Smooth muscle cell of the brain vasculature (primary cell): ENCODE measurements around the gene ZNF774.
"Not testable (repeated sequence)": the region's sequence is repeated elsewhere in the genome, so short reads cannot be mapped to it uniquely, and the experiment has no call there.

Experiments
- DNase-seq: peaks from one replicate; pipeline ENCODE4 v3.0.0-alpha.2; 2012; ENCODE audit warnings: low read depth, low spot score

ZNF774 gene

DNA sequence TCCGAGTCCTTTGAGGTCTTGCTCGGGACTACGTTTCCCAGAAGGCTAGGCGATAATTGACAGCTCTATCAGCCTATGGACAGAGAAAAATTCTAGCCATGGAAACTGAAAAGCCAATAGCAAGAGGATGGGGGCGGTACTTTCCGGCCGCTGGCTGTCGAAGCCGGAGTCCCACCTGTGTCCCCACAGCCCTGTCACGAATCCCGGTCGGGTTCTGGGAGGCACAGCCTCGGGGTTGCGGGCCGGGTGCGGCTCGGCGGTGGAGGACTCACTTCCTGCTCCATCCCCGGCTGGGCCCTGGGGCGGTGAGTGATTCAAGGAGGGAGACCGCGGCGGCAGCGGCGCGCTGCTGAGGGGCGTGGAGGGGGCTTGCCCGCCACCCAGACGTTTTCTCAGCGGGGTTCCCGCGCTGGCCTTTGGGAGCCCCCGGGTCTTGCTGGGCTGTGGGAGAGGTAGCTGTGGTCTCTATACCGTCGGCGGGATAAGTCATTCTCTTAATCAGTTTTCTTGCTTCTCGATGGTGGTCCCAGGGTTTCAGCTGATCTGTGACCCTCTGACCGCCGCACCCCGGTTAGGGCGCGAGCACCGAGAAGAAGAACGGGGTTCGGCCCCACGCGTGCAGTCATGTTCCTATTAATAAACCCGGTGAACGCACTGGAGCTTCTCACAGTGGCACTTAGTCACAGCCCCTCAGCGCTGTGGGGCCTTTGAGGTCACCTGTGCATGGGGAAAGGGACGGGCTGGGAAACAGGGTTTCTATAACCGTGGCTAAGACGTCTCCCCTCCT, at the start of gene ZNF774:
Gene ZNF774, plus strand, starts transcription at position 178 of the 787 bp plus-strand sequence. CDS start 2,377 bp downstream, outside the sequence.
- DNase-seq = peak; percentile 80

DNA sequence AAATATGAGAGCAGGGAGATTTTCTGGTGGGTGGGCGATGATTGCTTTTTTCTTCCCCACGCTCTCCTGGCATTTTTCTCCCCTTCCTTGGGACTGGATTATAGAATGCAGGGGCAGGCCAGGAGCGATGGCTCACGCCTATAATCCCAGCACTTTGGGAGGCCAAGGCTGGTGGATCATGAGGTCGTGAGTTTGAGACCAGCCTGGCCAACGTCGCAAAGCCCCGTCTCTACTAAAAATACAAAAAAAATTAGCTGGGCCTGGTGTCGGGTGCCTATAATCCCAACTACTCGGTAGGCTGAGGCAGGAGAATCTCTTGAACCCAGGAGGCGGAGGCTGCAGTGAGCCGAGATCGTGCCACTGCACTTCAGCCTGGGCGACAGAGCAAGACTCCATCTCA, 46.7 kb upstream of the ZNF774 start:
- not testable (repeated sequence) for DNase-seq

DNA sequence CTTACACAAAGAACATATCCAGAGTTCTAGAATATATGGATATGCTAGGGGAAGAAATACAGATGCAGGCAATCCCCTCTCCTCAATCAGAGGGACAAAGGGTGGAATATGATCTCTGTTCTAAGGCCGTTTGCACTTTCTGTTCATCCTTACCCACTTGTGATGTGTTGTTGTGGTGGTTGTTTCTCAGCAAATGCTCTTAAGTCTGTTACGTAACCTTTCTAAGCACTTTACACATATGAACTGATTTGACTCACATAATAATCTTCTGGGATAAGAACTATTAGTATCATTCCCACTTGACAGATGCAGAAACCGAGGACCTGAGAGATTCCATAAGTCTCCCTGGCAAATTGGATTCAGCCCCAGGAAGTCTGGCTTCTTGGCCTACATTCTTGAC, 46.2 kb upstream of the ZNF774 start:
- DNase-seq = no peak

DNA sequence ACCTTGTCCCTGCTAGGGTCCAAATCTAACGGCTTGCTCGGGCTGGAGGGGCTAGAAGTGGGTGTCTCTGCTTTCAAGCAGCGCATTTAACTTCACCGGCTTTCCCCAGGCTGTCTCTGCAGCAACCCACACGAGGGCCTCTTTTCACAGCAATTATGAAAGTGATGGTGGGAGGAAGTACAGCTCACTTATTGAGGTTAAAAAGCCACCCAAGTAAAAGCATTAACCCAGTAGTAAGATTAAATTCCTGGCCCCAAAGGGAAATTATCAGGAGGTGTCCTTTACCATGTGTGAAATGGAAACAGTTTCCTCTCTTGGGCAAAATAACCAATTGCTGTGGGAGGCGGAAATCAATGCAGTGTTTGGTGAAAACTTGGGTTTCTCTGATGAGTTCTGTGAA, 45.5 kb upstream of the ZNF774 start:
- no peak for DNase-seq

DNA sequence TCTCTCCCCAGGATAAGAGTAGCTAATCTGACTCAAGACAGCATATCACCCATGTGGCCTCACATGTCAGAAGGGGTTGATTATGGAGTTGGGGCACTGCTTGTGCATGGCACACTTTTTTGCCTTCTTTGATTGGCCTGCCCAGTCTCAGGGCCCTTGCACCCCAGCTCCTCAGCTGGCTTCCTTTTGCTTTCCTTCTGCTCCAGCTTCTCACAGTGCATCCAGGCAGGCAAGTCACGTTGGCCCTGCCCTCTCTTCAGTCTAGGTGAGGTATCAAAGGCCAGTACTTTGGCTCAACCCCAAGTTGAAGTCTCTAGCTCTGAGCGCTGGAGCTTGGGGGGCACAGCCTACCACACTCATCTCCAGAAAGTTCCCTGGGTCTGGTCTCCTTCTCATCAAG, 44.4 kb upstream of the ZNF774 start:
- no peak for DNase-seq

DNA sequence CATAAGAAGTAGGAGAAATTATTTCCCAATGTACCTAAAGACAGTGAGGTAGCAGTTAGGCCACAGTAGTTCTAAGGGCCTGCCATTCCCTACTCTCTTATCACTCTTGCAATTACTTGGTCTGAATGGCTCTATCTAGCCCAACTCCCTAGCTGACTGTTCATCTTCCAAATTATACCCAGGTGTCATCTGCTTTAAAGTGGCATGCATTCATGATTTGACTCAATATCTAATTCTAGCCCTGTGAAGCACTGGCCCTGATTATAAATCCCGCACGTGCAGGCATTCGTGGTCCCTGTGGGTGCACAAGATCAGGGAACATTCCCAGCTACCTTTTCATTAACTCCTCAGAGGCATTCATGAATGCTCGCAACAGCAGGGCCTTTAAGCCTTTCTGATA, 43.1 kb upstream of the ZNF774 start:
- no peak for DNase-seq

DNA sequence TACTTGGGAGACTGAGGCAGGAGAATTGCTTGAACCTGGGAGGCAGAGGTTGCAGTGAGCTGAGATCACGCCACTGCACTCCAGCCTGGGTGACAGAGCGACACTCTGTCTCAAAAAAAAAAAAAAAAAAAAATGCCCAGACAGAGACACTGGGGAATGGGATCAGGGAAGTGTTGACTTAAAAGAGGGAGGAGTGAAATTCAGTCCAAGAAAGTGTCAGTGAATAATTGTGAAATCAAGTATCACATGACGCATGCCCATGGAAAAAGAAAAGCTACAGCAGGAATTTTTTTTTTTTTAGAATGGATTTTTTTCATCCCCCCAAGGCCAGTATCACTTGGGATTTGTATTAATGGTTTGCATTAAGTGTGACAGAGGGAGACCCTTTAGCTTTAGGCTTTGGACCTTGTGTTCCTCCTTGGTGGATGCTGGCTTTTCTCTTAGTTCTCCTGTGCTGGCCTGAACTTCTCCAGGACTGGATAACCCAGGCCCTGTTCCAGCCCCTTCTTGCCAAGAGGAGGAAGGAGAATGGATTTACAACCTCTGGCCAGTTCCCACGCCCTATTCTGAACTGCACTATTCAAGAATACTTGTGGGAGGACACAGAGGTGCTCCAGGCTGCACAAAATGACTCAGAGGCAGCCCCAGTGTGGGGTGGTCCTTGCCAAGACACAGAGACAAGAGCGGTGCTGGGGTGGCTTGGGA, 36.7 kb upstream of the ZNF774 start:
- DNase-seq = no peak

DNA sequence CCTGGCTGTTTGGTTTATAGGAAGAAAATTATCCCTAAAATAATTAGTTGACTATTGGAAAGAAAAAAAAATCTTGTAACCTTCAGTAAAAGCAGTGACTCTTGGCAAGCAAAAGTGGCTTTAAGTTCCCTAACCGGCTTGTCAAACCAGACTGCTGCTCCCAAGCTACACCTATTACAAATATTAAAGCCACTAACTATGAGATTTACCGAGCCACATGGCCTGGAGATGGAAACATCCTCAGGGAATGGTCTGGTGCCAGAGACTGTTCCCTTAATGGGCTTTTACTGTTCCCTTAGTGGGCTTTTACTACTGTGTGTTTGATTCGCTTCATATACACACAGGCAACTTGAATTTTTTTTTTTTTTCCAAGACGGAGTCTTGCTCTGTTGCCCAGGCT, 35.9 kb upstream of the ZNF774 start:
- no peak for DNase-seq

DNA sequence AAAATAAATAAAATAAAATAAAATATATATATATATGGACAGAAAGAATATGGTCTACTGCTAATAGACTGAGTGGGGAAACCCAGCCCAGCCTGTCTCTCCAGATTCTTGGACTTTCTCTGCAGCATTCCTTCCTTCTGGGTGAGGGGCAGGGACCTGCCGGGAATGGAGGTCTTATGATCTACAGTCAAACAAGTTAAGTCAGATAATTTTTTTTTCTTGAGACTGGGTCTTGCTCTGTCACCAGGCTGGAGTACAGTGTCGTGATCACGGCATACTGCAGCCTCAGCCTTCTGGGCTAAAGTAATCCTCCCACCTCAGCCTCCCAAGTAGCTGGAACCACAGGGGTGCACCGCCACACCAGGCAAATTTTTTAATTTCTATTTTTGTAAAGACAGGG, 33.5 kb upstream of the ZNF774 start:
- DNase-seq = no peak

DNA sequence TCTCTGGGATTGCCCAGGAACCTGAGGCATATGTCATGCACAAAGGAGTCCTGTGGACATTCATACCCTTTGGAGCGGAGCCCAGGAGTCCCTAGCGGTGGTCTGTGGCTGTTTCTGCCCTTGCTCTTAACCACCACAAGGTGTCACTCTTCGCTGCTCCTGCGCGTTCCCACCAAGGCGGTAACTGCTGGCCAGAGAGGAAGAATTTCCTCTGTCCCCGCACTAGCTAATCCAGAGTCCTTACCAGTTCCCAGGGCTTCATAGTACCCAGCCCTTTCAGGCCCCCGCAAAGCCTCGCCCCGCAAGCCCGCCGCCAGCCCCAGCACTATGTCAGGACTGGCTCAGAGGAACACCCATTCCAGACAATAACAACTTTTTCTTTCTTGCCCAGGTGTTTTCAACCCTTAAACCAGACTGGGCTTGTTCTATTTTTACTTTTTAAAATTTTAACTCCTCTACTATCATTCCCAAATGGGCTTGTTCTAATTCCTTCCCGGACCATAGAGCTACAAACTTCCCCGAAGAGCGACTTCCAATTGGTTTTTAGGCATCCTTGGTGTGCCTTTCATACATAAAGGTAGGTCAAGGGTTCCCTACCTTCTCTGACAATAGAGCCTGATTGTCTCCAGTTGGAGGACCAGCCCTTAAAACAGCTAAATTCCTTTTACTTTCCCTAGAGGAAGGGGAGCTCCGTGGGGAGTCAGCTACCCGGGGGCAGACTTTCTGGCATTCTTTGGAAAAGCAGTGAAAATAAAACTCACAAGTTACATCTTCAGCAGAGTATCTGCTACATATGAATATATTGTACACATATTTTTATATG, 31.8 kb upstream of the ZNF774 start:
- DNase-seq = peak; percentile 81

DNA sequence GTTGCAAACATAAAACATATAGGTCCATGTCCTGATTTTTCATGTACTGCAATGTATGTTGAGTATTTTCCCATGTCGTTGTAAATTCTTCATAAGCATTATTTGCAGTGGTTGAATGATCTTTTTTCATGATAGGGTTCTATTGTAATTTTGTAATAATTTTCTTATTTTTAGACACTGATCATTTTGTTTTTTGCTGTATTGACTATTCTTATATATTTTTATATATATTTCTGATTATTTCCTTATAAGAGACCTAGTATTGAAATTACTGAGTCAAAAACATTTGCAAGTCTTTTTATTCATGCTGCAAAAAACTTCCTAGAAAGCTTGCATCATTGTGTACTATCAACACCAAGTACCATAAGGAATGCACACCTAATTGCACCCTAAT, 31.2 kb upstream of the ZNF774 start:
- no peak for DNase-seq

DNA sequence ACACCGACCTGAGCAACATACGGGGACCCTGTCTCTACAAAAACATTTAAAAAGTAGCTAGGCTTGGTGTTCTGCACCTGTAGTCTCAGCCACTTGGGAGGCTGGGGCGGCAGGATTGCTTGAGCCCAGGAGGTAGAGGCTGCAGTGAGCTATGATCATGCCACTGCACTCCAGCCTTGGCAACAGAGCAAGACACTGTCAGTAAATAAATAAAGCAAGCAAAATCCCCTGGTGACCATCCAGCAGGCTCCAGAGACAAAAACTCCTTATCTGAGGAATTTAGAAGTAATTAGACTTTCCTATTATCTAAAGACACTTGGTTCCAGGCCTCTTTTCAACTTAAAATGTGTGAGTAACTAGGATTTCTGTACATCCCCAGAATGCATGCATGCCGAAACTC, 29.5 kb upstream of the ZNF774 start:
- no peak for DNase-seq

DNA sequence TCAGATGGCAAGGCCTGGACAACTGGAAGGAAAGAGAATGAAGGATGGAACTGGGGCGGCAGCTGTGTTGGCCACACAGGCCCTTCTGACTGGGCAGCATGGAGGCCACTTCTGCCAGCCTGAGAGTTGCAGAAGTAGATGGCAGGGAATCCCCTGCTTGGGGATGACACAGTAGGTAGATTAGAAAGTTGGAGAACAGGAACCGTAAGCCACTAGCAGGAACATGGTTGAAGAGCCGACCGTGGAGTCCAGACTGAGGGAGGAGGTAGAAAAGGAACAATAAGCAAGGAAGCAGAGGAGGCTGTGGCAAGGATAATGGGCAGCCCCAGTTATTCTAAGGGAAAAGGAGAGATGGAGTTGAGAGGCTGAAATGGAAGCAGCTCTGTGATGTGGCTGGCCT, 26.4 kb upstream of the ZNF774 start:
- DNase-seq = no peak

DNA sequence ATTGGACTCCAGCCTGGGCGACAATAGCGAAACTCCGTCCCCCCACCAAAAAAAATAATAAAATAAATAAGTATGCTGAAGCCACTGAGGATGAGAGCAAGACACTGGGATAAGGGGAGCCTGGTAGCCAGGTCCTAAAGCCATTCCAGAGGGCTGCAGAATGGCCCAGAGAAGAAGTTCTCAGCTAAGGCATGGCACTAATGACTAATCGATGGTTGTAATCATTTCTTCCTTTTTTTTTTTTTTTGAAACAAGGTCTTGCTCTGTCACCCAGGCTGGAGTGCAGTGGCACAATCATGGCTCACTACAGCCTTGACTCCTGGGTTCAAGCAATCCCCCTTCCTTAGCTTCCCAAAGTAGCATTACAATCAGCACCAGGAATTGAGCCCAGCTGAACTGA, 25.6 kb upstream of the ZNF774 start:
- DNase-seq = no peak

DNA sequence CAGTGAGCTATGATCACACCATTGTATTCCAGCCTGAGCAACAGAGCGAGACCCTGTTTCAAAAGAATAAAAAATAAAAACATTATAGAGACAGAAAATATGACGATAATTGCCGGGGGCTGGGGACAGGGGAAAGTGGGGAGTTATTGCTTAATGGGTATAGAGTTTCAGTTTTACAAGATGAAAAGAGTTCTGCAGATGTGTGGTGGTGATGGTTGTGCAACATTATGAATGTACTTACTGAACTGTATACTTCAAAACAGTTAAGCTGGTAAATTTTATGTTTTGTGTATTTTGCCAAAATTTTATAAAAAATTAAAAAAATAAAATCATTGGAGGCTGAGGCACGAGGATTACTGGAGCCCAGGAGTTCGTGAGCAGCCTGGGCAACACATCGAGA, 24.8 kb upstream of the ZNF774 start:
- no peak for DNase-seq

DNA sequence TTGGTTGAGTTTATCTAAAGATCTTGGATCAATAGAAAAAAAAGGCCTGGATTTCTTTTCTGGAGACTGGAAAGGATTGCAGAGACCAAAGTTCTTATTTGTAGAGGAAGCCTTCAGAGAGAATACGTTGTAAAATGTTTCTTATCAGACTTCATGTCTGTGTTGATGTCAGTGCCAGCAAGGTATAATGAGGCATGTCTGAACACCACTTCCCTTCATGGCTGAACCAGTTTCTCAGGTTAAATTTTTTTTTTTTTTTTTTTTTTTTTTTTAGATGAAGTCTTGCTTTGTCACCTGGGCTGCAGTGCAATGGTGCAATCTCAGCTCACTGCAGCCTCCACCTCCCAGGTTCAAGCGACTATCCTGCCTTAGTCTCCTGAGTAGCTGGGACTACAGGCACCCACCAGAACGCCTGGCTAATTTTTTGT, 17.8 kb upstream of the ZNF774 start:
- DNase-seq = no peak

DNA sequence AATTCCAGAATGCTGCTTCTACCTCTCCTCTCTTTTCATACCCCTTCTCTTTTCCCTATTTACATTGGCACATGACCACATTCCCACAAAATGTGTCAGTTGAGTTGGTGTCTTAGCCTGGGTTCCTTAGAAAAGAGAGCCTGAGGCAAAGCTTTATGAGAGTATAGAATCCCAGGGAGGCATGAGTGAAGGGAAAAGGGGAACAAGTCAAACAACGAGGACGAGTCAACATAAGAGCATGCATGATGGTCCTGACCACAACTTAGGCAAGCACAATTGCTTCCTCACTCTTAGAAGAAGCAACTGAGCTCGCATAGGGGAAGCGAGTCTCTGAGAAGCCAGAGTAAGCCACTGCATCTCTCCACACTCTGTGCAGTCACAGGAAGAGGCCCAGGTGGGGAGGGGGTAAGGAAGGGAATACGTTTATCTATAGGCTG, 15.4 kb upstream of the ZNF774 start:
- no peak for DNase-seq

DNA sequence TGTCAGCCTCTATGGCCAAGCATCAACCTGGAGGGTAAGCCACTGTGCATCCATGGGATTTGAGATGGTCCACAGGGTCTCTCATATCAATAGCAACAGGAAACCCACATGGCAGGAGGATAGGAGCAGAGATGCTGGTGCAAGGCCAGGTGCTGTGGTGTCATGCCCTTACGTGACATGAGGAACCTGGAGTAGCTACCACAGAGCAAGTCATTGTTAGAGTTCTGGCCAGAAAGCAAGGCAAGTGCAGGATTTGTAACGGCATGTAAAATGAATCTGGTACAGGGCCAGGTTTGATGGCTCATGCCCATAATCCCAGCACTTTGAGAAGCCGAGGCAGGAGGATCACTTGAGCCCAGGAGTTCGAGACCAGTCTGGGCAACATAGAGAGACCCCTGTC, 14.8 kb upstream of the ZNF774 start:
- no peak for DNase-seq

DNA sequence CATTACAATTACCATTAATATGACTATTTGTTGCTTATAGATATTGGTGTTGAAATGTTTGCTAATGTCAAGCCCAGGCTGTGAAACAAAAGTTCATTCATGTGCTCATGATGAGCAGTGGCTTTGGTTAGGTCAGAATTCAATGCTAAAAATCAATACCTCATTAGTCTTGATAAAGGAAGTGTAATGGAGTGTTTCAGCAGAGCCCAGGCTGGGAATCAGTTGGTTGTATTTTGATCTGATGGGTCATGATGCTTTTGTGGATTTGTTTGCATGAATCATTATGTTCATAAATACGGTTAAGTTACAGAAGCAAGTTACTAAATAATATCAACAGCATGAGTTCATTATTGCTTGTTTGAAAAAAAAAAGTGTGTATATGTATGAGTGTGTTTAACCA, 13.6 kb upstream of the ZNF774 start:
- no peak for DNase-seq

DNA sequence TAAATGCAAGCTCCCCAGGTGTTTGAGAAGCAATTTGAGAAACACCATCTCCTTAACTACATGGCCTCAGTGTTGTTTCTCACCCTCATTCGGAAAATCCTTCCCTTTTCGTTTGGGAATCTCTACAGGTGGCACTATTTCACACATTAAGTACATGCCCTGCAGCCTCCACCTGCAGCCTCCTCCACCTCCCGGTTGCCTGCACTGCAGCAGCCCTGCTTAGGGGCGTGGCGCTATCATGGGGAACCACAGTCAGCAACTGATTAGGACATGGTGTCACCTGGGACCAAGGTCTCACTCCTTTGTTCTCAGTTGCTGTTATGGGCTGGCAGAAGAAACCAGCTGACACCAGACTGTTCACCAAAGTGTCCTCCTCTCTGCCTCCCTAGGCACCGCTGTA, 11.7 kb upstream of the ZNF774 start:
- DNase-seq = no peak

DNA sequence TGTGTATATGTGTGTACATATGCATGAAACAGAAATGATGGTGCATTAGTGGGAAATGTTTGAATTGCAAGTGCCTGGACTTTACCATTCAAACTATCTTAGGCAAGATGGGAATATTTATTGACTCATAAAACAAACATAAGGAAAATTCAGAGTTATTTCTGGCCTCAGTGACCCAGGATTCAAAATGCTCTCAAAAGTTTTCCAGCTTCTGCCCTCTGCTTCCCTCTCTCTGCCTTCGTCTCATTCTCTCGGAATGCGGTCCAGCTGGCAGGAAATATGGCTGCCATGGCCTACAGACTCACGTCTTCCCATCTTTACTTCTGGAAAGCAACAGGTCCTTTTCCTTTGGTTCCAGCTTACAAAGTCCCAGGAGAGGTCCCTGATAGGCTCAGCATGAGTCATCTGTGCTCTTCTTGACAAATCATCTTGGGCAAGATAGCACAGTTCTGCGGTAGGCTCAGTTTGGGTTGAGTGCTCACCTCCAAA, 8.7 kb upstream of the ZNF774 start:
- DNase-seq = no peak

DNA sequence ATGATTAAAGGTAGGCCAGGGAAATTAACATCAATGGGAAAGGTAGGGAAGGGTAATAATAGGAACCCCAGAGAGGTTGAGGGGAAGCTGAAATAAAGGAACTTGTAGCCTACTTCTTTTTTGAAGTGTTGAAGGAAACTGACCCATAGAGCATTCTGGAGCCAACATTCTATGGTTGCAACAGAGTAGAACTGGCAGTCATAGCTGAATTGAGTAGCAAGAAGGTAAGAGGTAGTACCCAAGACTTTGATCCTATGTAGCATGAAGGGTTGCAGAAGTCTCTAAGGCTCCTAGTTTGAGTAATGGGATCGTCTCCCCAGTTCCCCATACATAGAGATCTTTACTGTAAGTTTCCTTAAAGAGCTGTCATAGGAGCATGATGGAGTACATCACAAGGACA, 7.4 kb upstream of the ZNF774 start:
- no peak for DNase-seq
